H1 (cell line): ENCODE results near the gene PTTG1IP. TPM values are rescaled to one million over a fixed set of nuclear protein-coding genes. Genes with fewer than 3 reads are reported as not detected.

Experiments used
- CTCF ChIA-PET: fragments of 300-600 bp; sonication (Branson Sonifier 250); formaldehyde crosslinking; loops from one replicate; lab custom pipeline; 2021; ENCODE audit not compliant: partially characterized antibody; lab: Charles Lee
- POLR2A ChIA-PET: fragments of 300-600 bp; sonication (Branson Sonifier 250); formaldehyde crosslinking; loops from one replicate; lab custom pipeline; 2021; ENCODE audit warnings: inconsistent platforms; ENCODE audit not compliant: partially characterized antibody; lab: Charles Lee
- DNase-seq, 2 experiments: peaks; one replicate each; pipeline versions ENCODE4 v3.0.0 to v3.0.0-alpha.2; 2010 to 2022; ENCODE audit warnings: low spot score in 2 of 2, low read depth in 1 of 2, mixed read lengths in 1 of 2
- FAIRE-seq: peaks from 2 replicates; lab custom pipeline; 2011; peaks lifted over from hg19 to GRCh38; lab: Jason Lieb, UNC
- H2AFZ ChIP-seq: 2 replicates; pipeline ENCODE4 v1.8.1; 2012; ENCODE audit warnings: low read length, inconsistent platforms
- H2AK5ac ChIP-seq: 2 replicates; pipeline ENCODE4 v1.6.1; 2013; ENCODE audit warnings: low read depth, low read length
- H2BK120ac ChIP-seq: replicated peaks from 2 replicates; pipeline ENCODE3; 2013; ENCODE audit warnings: low read depth, low read length, inconsistent platforms
- H2BK12ac ChIP-seq: 2 replicates; pipeline ENCODE4 v1.6.1; 2013; ENCODE audit warnings: low read depth, low read length
- H2BK15ac ChIP-seq: 2 replicates; pipeline ENCODE4 v1.6.1; 2013; ENCODE audit warnings: low read length
- H2BK20ac ChIP-seq: 2 replicates; pipeline ENCODE4 v1.6.1; 2013; ENCODE audit warnings: low read length
- H2BK5ac ChIP-seq: 2 replicates; pipeline ENCODE4 v1.6.1; 2013; ENCODE audit warnings: low read depth, low read length
- H3K14ac ChIP-seq: 2 replicates; pipeline ENCODE4 v1.6.1; 2013; ENCODE audit warnings: inconsistent platforms; ENCODE audit not compliant: insufficient read length
- H3K18ac ChIP-seq: 2 replicates; pipeline ENCODE4 v1.6.1; 2013; ENCODE audit warnings: low read length; ENCODE audit errors: extremely low read depth
- H3K23ac ChIP-seq: 2 replicates; pipeline ENCODE4 v1.6.1; 2013; ENCODE audit warnings: inconsistent platforms; ENCODE audit not compliant: insufficient read length
- H3K23me2 ChIP-seq: 2 replicates; pipeline ENCODE4 v1.6.1; 2013; ENCODE audit warnings: low read depth, low read length
- H3K27ac ChIP-seq: 2 replicates; pipeline ENCODE4 v1.6.1; 2011; ENCODE audit warnings: low read depth, low read length, inconsistent platforms
- H3K27me3 ChIP-seq, 4 experiments: replicated peaks in 1 of 4; 1 replicate in 1 of 4; 2 replicates in 3 of 4; pipeline versions ENCODE4 v1.6.1 to v1.8.1; 2011 to 2013; ENCODE audit warnings: low read length in 3 of 4, mild to moderate bottlenecking in 3 of 4, inconsistent platforms in 2 of 4, mixed read lengths in 2 of 4, moderate library complexity in 1 of 4; ENCODE audit not compliant: control insufficient read depth in 3 of 4, insufficient read depth in 3 of 4; ENCODE audit errors: extremely low read depth in 1 of 4
- H3K36me3 ChIP-seq, 4 experiments: 2 replicates each; pipeline versions ENCODE4 v1.6.1 to v1.8.1; 2011 to 2013; ENCODE audit warnings: mild to moderate bottlenecking in 4 of 4, low read length in 3 of 4, moderate library complexity in 2 of 4, control low read depth in 1 of 4, inconsistent platforms in 1 of 4; ENCODE audit not compliant: insufficient read depth in 4 of 4, control insufficient read depth in 2 of 4
- H3K4ac ChIP-seq: replicated peaks from 2 replicates; pipeline ENCODE3; 2013; ENCODE audit warnings: low read length, low read depth, mixed read lengths, inconsistent platforms; ENCODE audit not compliant: insufficient read length
- H3K4me1 ChIP-seq, 4 experiments: replicated peaks in 1 of 4; 1 replicate in 1 of 4; 2 replicates in 3 of 4; pipeline versions ENCODE4 v1.6.1 to v1.8.1; 2011 to 2013; ENCODE audit warnings: low read length in 3 of 4, inconsistent platforms in 2 of 4, mixed read lengths in 1 of 4; ENCODE audit not compliant: insufficient read depth in 4 of 4, control insufficient read depth in 3 of 4
- H3K4me2 ChIP-seq, 2 experiments: 2 replicates each; pipeline versions ENCODE4 v1.6.1 to v1.8.1; 2011 to 2013; ENCODE audit warnings: low read depth in 2 of 2, low read length in 2 of 2, control low read depth in 1 of 2, inconsistent platforms in 1 of 2, mild to moderate bottlenecking in 1 of 2; ENCODE audit not compliant: insufficient read depth in 1 of 2
- H3K4me3 ChIP-seq, 4 experiments: fragments of 200-600, 300-600 bp in 1 of 4; sonication (generic), shearing (Covaris generic), sonication (Bioruptor Twin) in 1 of 4; 2 replicates each; pipeline versions ENCODE4 v1.5.1 to v1.8.1; 2011 to 2016; ENCODE audit warnings: low read length in 4 of 4, low read depth in 3 of 4, control low read depth in 2 of 4, inconsistent platforms in 2 of 4, mild to moderate bottlenecking in 2 of 4, mixed read lengths in 1 of 4, moderate library complexity in 1 of 4; ENCODE audit not compliant: insufficient read depth in 2 of 4; ENCODE audit errors: extremely low read depth in 1 of 4
- H3K56ac ChIP-seq: replicated peaks from 2 replicates; pipeline ENCODE3; 2013; ENCODE audit warnings: low read depth, mild to moderate bottlenecking, mixed read lengths, low read length, inconsistent platforms; ENCODE audit not compliant: insufficient read length
- H3K79me1 ChIP-seq: 2 replicates; pipeline ENCODE4 v1.6.1; 2013; ENCODE audit warnings: low read depth, low read length, control low read depth
- H3K79me2 ChIP-seq, 2 experiments: 2 replicates each; pipeline versions ENCODE4 v1.6.1 to v1.8.1; 2012 to 2013; ENCODE audit warnings: low read length in 2 of 2, mild to moderate bottlenecking in 2 of 2, inconsistent platforms in 1 of 2; ENCODE audit not compliant: insufficient read depth in 2 of 2, control insufficient read depth in 1 of 2
- H3K9ac ChIP-seq, 4 experiments: replicated peaks in 1 of 4; 1 replicate in 1 of 4; 2 replicates in 3 of 4; pipeline versions ENCODE4 v1.6.1 to v1.8.1; 2011 to 2013; ENCODE audit warnings: low read depth in 3 of 4, low read length in 3 of 4, control low read depth in 2 of 4, mild to moderate bottlenecking in 2 of 4, moderate library complexity in 2 of 4, inconsistent platforms in 1 of 4; ENCODE audit errors: extremely low read depth in 1 of 4
- H3K9me3 ChIP-seq, 2 experiments: 2 replicates each; pipeline versions ENCODE4 v1.6.1 to v1.8.1; 2012 to 2013; ENCODE audit warnings: mild to moderate bottlenecking in 2 of 2, moderate library complexity in 2 of 2, control low read depth in 1 of 2, inconsistent platforms in 1 of 2, low read depth in 1 of 2, low read length in 1 of 2, mixed read lengths in 1 of 2; ENCODE audit not compliant: insufficient read depth in 2 of 2
- H4K20me1 ChIP-seq, 2 experiments: replicated peaks in 1 of 2; 2 replicates each; pipeline versions ENCODE3 to v1.8.1; 2011 to 2013; ENCODE audit warnings: inconsistent platforms in 2 of 2, low read length in 2 of 2, mild to moderate bottlenecking in 1 of 2; ENCODE audit not compliant: insufficient read depth in 2 of 2, control insufficient read depth in 1 of 2
- H4K5ac ChIP-seq: 2 replicates; pipeline ENCODE4 v1.6.1; 2013; ENCODE audit warnings: low read length, low read depth, mixed read lengths, inconsistent platforms; ENCODE audit not compliant: insufficient read length
- H4K8ac ChIP-seq: 2 replicates; pipeline ENCODE4 v1.8.0; 2013; ENCODE audit warnings: mild to moderate bottlenecking, moderate library complexity, low read length, inconsistent platforms; ENCODE audit not compliant: insufficient read depth; ENCODE audit errors: extremely low read depth
- H4K91ac ChIP-seq: replicated peaks from 2 replicates; pipeline ENCODE3; 2013; ENCODE audit warnings: low read length, mixed read lengths, inconsistent platforms; ENCODE audit not compliant: insufficient read length
- BRCA1 ChIP-seq: IDR thresholded peaks from 2 replicates; pipeline ENCODE4 v1.6.1; 2012; ENCODE audit warnings: low read depth, low read length, improper control_type of control experiment
- CBX8 ChIP-seq: fragments of 300-800, 300-1000 bp; sonication (generic); IDR thresholded peaks from 2 replicates; pipeline ENCODE4 v1.7.1; 2016; ENCODE audit warnings: low read depth, low read length, borderline replicate concordance
- CREB1 ChIP-seq: IDR thresholded peaks from 2 replicates; pipeline ENCODE4 v1.6.1; 2012; ENCODE audit warnings: inconsistent platforms
- FOSL1 ChIP-seq: IDR thresholded peaks from 2 replicates; pipeline ENCODE4 v1.6.1; 2011; ENCODE audit warnings: mild to moderate bottlenecking, low read depth, low read length, moderate library complexity; ENCODE audit not compliant: insufficient read depth
- GABPA ChIP-seq: IDR thresholded peaks from 2 replicates; pipeline ENCODE4 v1.6.1; 2011; ENCODE audit warnings: mild to moderate bottlenecking, low read length, moderate library complexity, borderline replicate concordance; ENCODE audit not compliant: insufficient read depth
- WGBS, 2 experiments: shearing (Covaris generic) in 1 of 2; methylation state at CpG; one replicate each; pipeline versions ENCODE4 v1.1.6 to v1.1.7; 2013 to 2015; ENCODE audit warnings: low lambda C conversion rate in 2 of 2, mixed read lengths in 2 of 2, inconsistent platforms in 1 of 2, low coverage in 1 of 2, missing lambda C conversion rate in 1 of 2; ENCODE audit not compliant: insufficient replicate concordance in 2 of 2, insufficient coverage in 1 of 2, insufficient read length in 1 of 2; ENCODE audit errors: extremely low coverage in 1 of 2, missing lambda C conversion rate in 1 of 2; 5-methylcytosine and 5-hydroxymethylcytosine counted together
- polyA plus RNA-seq, 7 experiments: library from polyadenylated mRNA; depleted of rRNA in 3 of 7; stranded (reverse) in 5 of 7; unstranded in 2 of 7; fragments of >200 nt in 5 of 7; fragments of 200-250 nt in 2 of 7; gene quantifications; 1 replicate in 5 of 7; 2 replicates in 1 of 7; 4 replicates in 1 of 7; pipeline versions ENCODE4 v1.2.1 to v1.2.3, GENCODE V29; 2011 to 2013; ENCODE audit warnings: missing spikeins in 2 of 7, mixed read lengths in 2 of 7
- total RNA-seq: library from RNA; stranded (reverse); fragmentation: NEBNext Ultra II Directional; extraction: Animal tissue kit (Norgen Biotek cat#: 25700); gene quantifications from 2 replicates; pipeline ENCODE4 v1.2.1, GENCODE V29; 2021
- TF ChIP-seq, protein P1 (sequence below): IDR thresholded peaks from 2 replicates; pipeline ENCODE4 v1.6.1; 2011; ENCODE audit warnings: low read depth, mild to moderate bottlenecking, low read length; ENCODE audit not compliant: insufficient read depth
- TF ChIP-seq, protein P2 (sequence below), 3 experiments: IDR thresholded peaks; 1 replicate in 2 of 3; 2 replicates in 1 of 3; pipeline versions ENCODE4 v1.5.1 to v1.6.1; 2011; ENCODE audit warnings: low read length in 3 of 3, mild to moderate bottlenecking in 3 of 3, inconsistent platforms in 2 of 3, low read depth in 1 of 3, moderate library complexity in 1 of 3; ENCODE audit not compliant: insufficient read depth in 1 of 3; ENCODE audit errors: control extremely low read depth in 1 of 3

Gene PTTG1IP
- total and polyA plus RNA-seq, 2 of the 8 experiments (the other 6 are each of a cell fraction or from before 2014, with no cell fraction given): 90.8 to 130 TPM

- Histone ChIP-seq H3K18ac (no peak overlapping the region), H3K23me2 (peaks cover 6% of the 10 kb centered on the region; the same call in 1 of the 2 replicates), H3K27ac (no peak overlapping the region), H3K4ac (no peak overlapping the region), H4K8ac (no peak overlapping the region), H3K56ac (no peak overlapping the region), H3K9me3 (no peaks in the 10 kb centered on the region), H3K14ac (no peak overlapping the region), H3K36me3 (peaks cover 5 to 12% (median 7%) of the 10 kb centered on the region in 4 experiments; a peak in 7 of 8 replicates), H3K79me2 (peaks cover 37 to 95% of the 10 kb centered on the region in 2 experiments), H3K4me3 (no peak overlapping the region), H3K23ac (no peak overlapping the region), H2BK120ac (no peak overlapping the region), H2BK5ac (peak overlapping the region; percentile 75; the same call in 1 of the 2 replicates), H4K91ac (no peak overlapping the region), H2BK12ac (peak overlapping the region; percentile 68), H2BK15ac (no peak overlapping the region), H4K5ac (no peak overlapping the region), H2AFZ (no peak overlapping the region), H4K20me1 (peaks cover 22 to 55% of the 10 kb centered on the region in 2 experiments), H3K4me2 (no peak overlapping the region; a peak in 1 of 4 replicates), H3K9ac (no peak overlapping the region), H3K79me1 (peaks cover 28% of the 10 kb centered on the region), H3K27me3 (no peaks in the 10 kb centered on the region; a peak in 1 of 7 replicates), H2BK20ac (no peak overlapping the region), H2AK5ac (no peak overlapping the region; the same call in 1 of the 2 replicates), H3K4me1 (peaks cover 0 to 14% (median 8%) of the 10 kb centered on the region in 4 experiments; a peak in 5 of 7 replicates)
- ChIA-PET CTCF (interaction anchor here (0.6 kb wide), 1 partner anchor 427 kb away, joined by 5 read pairs; no protein-coding TSS in a partner anchor), POLR2A (no interaction called here)
- DNase-seq (no peak), FAIRE-seq (no peak)
- WGBS, 2 experiments: 91% methylated on average over 12 of the region's 12 CpGs; no CpG with 5 or more reads in 1 of the 2 experiments
- no peak for TF ChIP-seq BRCA1
- no peak for TF ChIP-seq CREB1
- TF ChIP-seq, protein P1, sequence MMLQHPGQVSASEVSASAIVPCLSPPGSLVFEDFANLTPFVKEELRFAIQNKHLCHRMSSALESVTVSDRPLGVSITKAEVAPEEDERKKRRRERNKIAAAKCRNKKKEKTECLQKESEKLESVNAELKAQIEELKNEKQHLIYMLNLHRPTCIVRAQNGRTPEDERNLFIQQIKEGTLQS: no peak
- TF ChIP-seq CBX8: no peak
- TF ChIP-seq GABPA: no peak
- TF ChIP-seq, protein P2, sequence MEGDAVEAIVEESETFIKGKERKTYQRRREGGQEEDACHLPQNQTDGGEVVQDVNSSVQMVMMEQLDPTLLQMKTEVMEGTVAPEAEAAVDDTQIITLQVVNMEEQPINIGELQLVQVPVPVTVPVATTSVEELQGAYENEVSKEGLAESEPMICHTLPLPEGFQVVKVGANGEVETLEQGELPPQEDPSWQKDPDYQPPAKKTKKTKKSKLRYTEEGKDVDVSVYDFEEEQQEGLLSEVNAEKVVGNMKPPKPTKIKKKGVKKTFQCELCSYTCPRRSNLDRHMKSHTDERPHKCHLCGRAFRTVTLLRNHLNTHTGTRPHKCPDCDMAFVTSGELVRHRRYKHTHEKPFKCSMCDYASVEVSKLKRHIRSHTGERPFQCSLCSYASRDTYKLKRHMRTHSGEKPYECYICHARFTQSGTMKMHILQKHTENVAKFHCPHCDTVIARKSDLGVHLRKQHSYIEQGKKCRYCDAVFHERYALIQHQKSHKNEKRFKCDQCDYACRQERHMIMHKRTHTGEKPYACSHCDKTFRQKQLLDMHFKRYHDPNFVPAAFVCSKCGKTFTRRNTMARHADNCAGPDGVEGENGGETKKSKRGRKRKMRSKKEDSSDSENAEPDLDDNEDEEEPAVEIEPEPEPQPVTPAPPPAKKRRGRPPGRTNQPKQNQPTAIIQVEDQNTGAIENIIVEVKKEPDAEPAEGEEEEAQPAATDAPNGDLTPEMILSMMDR (IDR thresholded peaks at IDR 0.05; ENCODE audit: control extremely low read depth in 1 of 3, insufficient read depth in 1 of 3, low read depth in 1 of 3, low read length in 3 of 3): no peak
- TF ChIP-seq FOSL1: no peak
These were observed 7.8 kb downstream of the PTTG1IP start for GRCh38 chr21:44865561-44866280.
